GM12864 (cell line): Measurements from ENCODE around the gene NACC2.

Source experiments
- DNase-seq: peaks from one replicate; pipeline ENCODE4 v3.0.0-alpha.2; 2011; ENCODE audit warnings: low read depth
- H3K4me3 ChIP-seq: 2 replicates; pipeline ENCODE4 v1.5.1; 2011; ENCODE audit warnings: mild to moderate bottlenecking, low read depth, low read length, control low read depth
- TF ChIP-seq, protein P1 (sequence below): IDR thresholded peaks from 2 replicates; pipeline ENCODE4 v1.5.1; 2011; ENCODE audit warnings: low read depth, mild to moderate bottlenecking, moderate library complexity, low read length, control low read depth, inconsistent platforms; ENCODE audit errors: missing control alignments

NACC2 gene

DNA sequence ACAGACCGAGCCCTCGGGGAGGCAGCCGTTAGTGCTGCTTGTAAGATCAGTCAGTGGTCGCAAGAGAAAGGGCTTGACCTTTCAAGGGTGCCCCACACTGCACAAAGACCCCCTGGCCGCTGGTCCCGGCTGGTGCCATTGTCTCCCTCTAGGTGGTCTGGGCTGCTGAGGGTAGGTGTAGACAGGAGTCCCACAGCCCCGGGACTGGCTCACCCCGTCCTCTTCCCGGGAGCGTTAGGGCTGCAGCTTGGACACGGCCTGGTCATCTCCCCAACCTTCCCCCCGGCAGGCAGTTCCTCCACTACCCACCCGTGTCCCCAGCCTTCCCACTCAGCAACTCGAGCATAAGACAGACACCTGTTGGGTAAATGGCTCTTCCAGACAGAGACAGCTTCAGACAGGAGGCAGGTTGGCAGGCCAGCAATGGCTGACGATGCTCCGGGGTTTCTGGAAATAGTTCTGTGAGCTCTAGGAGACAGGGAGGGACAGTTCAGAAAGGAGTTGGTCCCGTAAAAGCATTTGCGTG, 38.9 kb upstream of the NACC2 start:
- no peak for DNase-seq
- H3K4me3 ChIP-seq, result no peak overlapping the region
- TF ChIP-seq, protein P1, sequence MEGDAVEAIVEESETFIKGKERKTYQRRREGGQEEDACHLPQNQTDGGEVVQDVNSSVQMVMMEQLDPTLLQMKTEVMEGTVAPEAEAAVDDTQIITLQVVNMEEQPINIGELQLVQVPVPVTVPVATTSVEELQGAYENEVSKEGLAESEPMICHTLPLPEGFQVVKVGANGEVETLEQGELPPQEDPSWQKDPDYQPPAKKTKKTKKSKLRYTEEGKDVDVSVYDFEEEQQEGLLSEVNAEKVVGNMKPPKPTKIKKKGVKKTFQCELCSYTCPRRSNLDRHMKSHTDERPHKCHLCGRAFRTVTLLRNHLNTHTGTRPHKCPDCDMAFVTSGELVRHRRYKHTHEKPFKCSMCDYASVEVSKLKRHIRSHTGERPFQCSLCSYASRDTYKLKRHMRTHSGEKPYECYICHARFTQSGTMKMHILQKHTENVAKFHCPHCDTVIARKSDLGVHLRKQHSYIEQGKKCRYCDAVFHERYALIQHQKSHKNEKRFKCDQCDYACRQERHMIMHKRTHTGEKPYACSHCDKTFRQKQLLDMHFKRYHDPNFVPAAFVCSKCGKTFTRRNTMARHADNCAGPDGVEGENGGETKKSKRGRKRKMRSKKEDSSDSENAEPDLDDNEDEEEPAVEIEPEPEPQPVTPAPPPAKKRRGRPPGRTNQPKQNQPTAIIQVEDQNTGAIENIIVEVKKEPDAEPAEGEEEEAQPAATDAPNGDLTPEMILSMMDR, result no peak

DNA sequence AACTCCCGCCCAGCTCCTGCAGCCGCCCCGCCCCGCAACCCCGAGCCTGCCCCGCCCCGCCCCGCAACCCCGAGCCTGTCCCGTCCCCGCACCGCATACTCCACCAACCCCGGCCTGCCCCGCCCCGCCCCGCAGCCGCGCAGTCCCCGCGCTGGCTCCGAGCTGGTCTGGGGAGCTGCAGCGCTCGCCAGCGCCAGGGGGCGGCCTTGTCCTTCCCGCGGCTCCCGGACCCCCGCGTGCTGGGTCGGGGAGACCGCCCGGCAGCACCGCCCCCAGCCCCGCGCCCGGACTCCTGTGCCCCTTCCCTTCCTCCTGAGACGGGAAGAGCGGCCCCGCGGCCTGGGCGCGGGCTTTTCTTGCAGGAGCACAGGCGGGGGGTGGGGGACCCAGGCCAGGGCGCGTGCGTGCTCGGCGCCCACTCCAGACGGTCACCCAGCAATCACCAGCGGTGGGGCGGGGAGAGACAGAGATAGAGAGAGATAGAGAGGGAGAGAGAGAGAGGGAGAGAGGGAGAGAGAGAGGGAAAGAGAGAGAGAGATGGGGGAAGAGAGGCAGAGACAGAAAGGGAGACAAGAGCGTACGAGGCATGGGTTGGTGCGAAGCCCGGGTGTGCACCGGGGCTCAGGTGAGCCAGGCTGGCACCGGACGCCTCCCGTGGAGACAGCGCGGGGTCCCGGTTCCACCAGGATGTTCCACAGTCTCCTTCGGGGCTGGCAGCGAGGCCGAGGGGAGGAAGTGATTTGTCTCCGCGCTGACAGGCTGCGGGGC, 38.3 kb upstream of the NACC2 start:
- no peak for DNase-seq
- TF ChIP-seq, protein P1, result peak; percentile 41
- no peak overlapping the region for H3K4me3 ChIP-seq

DNA sequence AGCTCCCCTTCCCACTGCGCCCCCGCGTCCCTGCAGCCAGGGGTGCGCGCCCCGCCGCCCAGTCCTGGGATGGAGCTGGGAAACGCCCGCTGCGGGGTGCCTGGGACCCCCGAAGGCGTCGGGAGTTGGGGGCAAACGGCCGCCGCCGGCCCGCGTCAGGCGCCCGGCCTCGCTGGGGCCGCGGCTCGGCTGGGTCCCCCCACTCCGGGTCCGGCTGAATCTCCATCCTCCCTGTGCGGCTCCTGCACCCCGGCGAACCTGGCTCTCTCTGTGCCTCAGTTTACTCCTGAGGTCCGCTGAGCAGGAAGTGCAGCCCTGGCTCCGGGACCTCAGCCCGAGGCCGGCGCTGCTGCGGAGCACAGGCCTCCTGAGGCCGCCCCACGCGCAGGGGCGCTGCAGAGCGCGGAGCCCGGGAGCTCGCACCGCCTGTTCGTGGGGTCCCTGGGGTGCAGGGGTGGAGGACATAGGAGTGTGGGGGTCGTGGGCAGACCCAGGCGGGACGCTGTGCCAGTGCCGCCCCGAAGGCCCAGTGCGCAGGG, 37.5 kb upstream of the NACC2 start:
- DNase-seq, result no peak
- TF ChIP-seq, protein P1, result no peak
- H3K4me3 ChIP-seq, result no peak overlapping the region

- H3K4me3 ChIP-seq, result no peak overlapping the region
- DNase-seq, result no peak
- TF ChIP-seq, protein P1, result no peak
Observed at GRCh38 chr9:136131629-136132511, 36.8 kb upstream of the NACC2 start.

GRCh38 chr9:136129176-136129575, 34.1 kb upstream of the NACC2 start:
- TF ChIP-seq, protein P1, result no peak
- no peak overlapping the region for H3K4me3 ChIP-seq
- no peak for DNase-seq

GRCh38 chr9:136128436-136128835, 33.3 kb upstream of the NACC2 start:
- TF ChIP-seq, protein P1, result no peak
- H3K4me3 ChIP-seq, result no peak overlapping the region
- DNase-seq, result no peak
